SJCRH30 (cell line): ENCODE measurements around the gene PKMYT1. TPM values are rescaled to one million over a fixed set of nuclear protein-coding genes. Genes with fewer than 3 reads are reported as not detected.

ENCODE experiments used
- DNase-seq, 2 experiments: peaks; one replicate each; pipeline ENCODE4 v3.0.0-alpha.2; 2015 to 2020
- H3K27ac ChIP-seq: fragments of 250-450 bp; sonication (Bioruptor Pico); 2 replicates; pipeline ENCODE4 v1.5.1; 2020; ENCODE audit warnings: mild to moderate bottlenecking, moderate library complexity
- H3K27me3 ChIP-seq: fragments of 250-450 bp; sonication (Bioruptor Pico); 2 replicates; pipeline ENCODE4 v1.5.1; 2020; ENCODE audit warnings: mild to moderate bottlenecking, moderate library complexity
- H3K36me3 ChIP-seq: fragments of 250-450 bp; sonication (Bioruptor Pico); 2 replicates; pipeline ENCODE4 v1.5.1; 2020; ENCODE audit warnings: mild to moderate bottlenecking, moderate library complexity
- H3K4me1 ChIP-seq: fragments of 250-450 bp; sonication (Bioruptor Pico); 2 replicates; pipeline ENCODE4 v1.5.1; 2020; ENCODE audit warnings: mild to moderate bottlenecking, moderate library complexity
- H3K4me3 ChIP-seq: fragments of 250-450 bp; sonication (Bioruptor Pico); 2 replicates; pipeline ENCODE4 v1.5.1; 2020; ENCODE audit warnings: mild to moderate bottlenecking, moderate library complexity
- H3K9me3 ChIP-seq: fragments of 250-450 bp; sonication (Bioruptor Pico); replicated peaks from 2 replicates; pipeline ENCODE4 v1.5.1; 2020; ENCODE audit warnings: mild to moderate bottlenecking, moderate library complexity
- total RNA-seq: library from RNA; depleted of rRNA; stranded (reverse); fragments of >200 nt; shearing (Covaris generic); gene quantifications from 2 replicates; pipeline ENCODE4 v1.2.3, GENCODE V29; 2014; rRNA removed

PKMYT1 gene
- 34.8 and 45.8 TPM in 2 replicates for total RNA-seq

- Histone ChIP-seq H3K9me3 (no peaks in the 10 kb centered on the region), H3K4me1 (peaks cover 29% of the 10 kb centered on the region), H3K27ac (peak within 1 kb of the TSS; percentile 80), H3K27me3 (no peaks in the 10 kb centered on the region), H3K4me3 (peak within 1 kb of the TSS; percentile 90), H3K36me3 (peaks cover 15% of the 10 kb centered on the region)
- DNase-seq = peak; percentile 91
These were observed at the start of gene PKMYT1 for GRCh38 chr16:2980227-2981176. PKMYT1 (minus strand) TSS chr16:2980446; CDS start chr16:2979657, 789 bp downstream.

GRCh38 chr16:3029491-3030221 lies 49.4 kb upstream of the PKMYT1 start:
- H3K4me3 ChIP-seq = no peak overlapping the region
- no peak overlapping the region for H3K27ac ChIP-seq
- H3K27me3 ChIP-seq = peaks cover 18% of the 10 kb centered on the region
- H3K4me1 ChIP-seq = peaks cover 25% of the 10 kb centered on the region
- DNase-seq = no peak
- H3K36me3 ChIP-seq = no peaks in the 10 kb centered on the region
- H3K9me3 ChIP-seq = no peaks in the 10 kb centered on the region

GRCh38 chr16:3028716-3029319 lies 48.6 kb upstream of the PKMYT1 start:
- no peak overlapping the region for H3K4me3 ChIP-seq
- H3K27me3 ChIP-seq = peaks cover 11% of the 10 kb centered on the region
- no peaks in the 10 kb centered on the region for H3K36me3 ChIP-seq
- no peak for DNase-seq
- H3K9me3 ChIP-seq = no peaks in the 10 kb centered on the region
- no peak overlapping the region for H3K27ac ChIP-seq
- H3K4me1 ChIP-seq = peaks cover 25% of the 10 kb centered on the region

GRCh38 chr16:3027983-3028715 lies 47.9 kb upstream of the PKMYT1 start:
- Histone ChIP-seq H3K36me3 (no peaks in the 10 kb centered on the region), H3K4me3 (no peak overlapping the region), H3K27me3 (peaks cover 11% of the 10 kb centered on the region), H3K9me3 (no peaks in the 10 kb centered on the region), H3K27ac (no peak overlapping the region), H3K4me1 (peaks cover 26% of the 10 kb centered on the region)
- DNase-seq = peak in 1 of 2 experiments; percentile 38

- DNase-seq = peak; percentile 63 to 66
- H3K4me1 ChIP-seq = peaks cover 33% of the 10 kb centered on the region
- H3K36me3 ChIP-seq = peaks cover 6% of the 10 kb centered on the region; the same call in 1 of the 2 replicates
- H3K27me3 ChIP-seq = peaks cover 11% of the 10 kb centered on the region
- peak overlapping the region; percentile 22 for H3K27ac ChIP-seq
- H3K9me3 ChIP-seq = no peaks in the 10 kb centered on the region
- H3K4me3 ChIP-seq = no peak overlapping the region
These were observed 47.2 kb upstream of the PKMYT1 start for GRCh38 chr16:3027489-3027795.

GRCh38 chr16:3026609-3027488 lies 46.6 kb upstream of the PKMYT1 start:
- Histone ChIP-seq H3K4me1 (peaks cover 35% of the 10 kb centered on the region), H3K27ac (peak overlapping the region; percentile 22), H3K36me3 (peaks cover 7% of the 10 kb centered on the region; the same call in 1 of the 2 replicates), H3K4me3 (no peak overlapping the region), H3K9me3 (no peaks in the 10 kb centered on the region), H3K27me3 (peaks cover 5% of the 10 kb centered on the region)
- DNase-seq = no peak

GRCh38 chr16:3026003-3026378 lies 45.7 kb upstream of the PKMYT1 start:
- H3K4me3 ChIP-seq = no peak overlapping the region
- no peaks in the 10 kb centered on the region for H3K9me3 ChIP-seq
- DNase-seq = no peak
- H3K27me3 ChIP-seq = no peaks in the 10 kb centered on the region
- H3K36me3 ChIP-seq = peaks cover 7% of the 10 kb centered on the region
- H3K4me1 ChIP-seq = peaks cover 28% of the 10 kb centered on the region
- no peak overlapping the region for H3K27ac ChIP-seq

- Histone ChIP-seq H3K27ac (no peak overlapping the region), H3K36me3 (peaks cover 7% of the 10 kb centered on the region), H3K4me3 (no peak overlapping the region), H3K9me3 (no peaks in the 10 kb centered on the region), H3K4me1 (peaks cover 21% of the 10 kb centered on the region), H3K27me3 (no peaks in the 10 kb centered on the region)
- DNase-seq = no peak
These were observed 45.1 kb upstream of the PKMYT1 start for GRCh38 chr16:3025032-3026002.

- Histone ChIP-seq H3K4me1 (peaks cover 21% of the 10 kb centered on the region), H3K27ac (peak within 1 kb of the TSS; percentile 95), H3K36me3 (peaks cover 7% of the 10 kb centered on the region), H3K9me3 (no peaks in the 10 kb centered on the region), H3K27me3 (no peaks in the 10 kb centered on the region), H3K4me3 (peak within 1 kb of the TSS; percentile 95)
- DNase-seq = peak; percentile 98
These were observed 43.6 kb upstream of the PKMYT1 start, which contains the start of the genes HCFC1R1 and THOC6 for GRCh38 chr16:3023669-3024478. HCFC1R1 (minus strand) TSS chr16:3023942; CDS start chr16:3023941, 1 bp downstream. THOC6 (plus strand) TSS chr16:3024035; CDS start chr16:3024327, 292 bp downstream.

GRCh38 chr16:3023415-3023668 lies 43.1 kb upstream of the PKMYT1 start:
- Histone ChIP-seq H3K4me3 (peak overlapping the region; percentile 95), H3K36me3 (peaks cover 7% of the 10 kb centered on the region), H3K27ac (peak overlapping the region; percentile 95; the same call in 1 of the 2 replicates), H3K4me1 (peaks cover 21% of the 10 kb centered on the region), H3K27me3 (no peaks in the 10 kb centered on the region), H3K9me3 (no peaks in the 10 kb centered on the region)
- DNase-seq = no peak

GRCh38 chr16:3022684-3023414 lies 42.6 kb upstream of the PKMYT1 start:
- Histone ChIP-seq H3K4me1 (peaks cover 21% of the 10 kb centered on the region), H3K36me3 (peaks cover 7% of the 10 kb centered on the region), H3K27ac (peak overlapping the region; percentile 95), H3K9me3 (no peaks in the 10 kb centered on the region), H3K4me3 (peak overlapping the region; percentile 95), H3K27me3 (no peaks in the 10 kb centered on the region)
- DNase-seq = peak; percentile 24 to 32
